Thyroid gland (tissue), 4 donors: ENCODE results near the gene SYT12.

Experiments used
- POLR2A ChIP-seq, 2 donors: fragments of 450-650 bp; IDR thresholded peaks; one replicate each; pipeline ENCODE4 v1.6.1; 2017; ENCODE audit warnings: antibody characterized with exemption in 2 of 2, mild to moderate bottlenecking in 2 of 2, moderate library complexity in 1 of 2
- TF ChIP-seq, protein P1 (sequence below), 6 experiments: fragments of 200-600 bp in 3 of 6; fragments of 450-650 bp in 3 of 6; sonication (generic) in 3 of 6; IDR thresholded peaks; one replicate each; pipeline ENCODE4 v1.5.1; 2016 to 2019; ENCODE audit warnings: antibody characterized with exemption in 6 of 6, mild to moderate bottlenecking in 2 of 6, inconsistent platforms in 1 of 6, moderate library complexity in 1 of 6

DNA sequence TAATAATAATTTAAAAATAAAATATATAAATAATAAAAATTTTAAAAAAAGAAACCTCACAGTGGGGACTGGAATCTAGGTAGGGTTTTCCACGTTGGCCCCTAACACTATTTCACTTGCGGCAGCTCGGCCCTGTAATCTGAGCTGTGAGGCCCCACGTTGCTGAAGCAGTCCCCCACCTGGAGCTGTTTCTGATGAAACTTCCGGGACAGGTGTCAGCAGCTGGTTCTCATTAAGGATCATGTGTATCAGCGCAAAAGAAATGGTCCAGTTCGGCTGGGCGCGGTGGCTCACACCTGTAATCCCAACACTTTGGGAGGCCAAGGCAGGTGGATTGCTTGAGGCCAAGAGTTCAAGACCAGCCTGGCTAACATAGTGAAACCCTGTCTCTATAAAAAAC is 51.0 kb downstream of the SYT12 start:
- TF ChIP-seq, protein P1, sequence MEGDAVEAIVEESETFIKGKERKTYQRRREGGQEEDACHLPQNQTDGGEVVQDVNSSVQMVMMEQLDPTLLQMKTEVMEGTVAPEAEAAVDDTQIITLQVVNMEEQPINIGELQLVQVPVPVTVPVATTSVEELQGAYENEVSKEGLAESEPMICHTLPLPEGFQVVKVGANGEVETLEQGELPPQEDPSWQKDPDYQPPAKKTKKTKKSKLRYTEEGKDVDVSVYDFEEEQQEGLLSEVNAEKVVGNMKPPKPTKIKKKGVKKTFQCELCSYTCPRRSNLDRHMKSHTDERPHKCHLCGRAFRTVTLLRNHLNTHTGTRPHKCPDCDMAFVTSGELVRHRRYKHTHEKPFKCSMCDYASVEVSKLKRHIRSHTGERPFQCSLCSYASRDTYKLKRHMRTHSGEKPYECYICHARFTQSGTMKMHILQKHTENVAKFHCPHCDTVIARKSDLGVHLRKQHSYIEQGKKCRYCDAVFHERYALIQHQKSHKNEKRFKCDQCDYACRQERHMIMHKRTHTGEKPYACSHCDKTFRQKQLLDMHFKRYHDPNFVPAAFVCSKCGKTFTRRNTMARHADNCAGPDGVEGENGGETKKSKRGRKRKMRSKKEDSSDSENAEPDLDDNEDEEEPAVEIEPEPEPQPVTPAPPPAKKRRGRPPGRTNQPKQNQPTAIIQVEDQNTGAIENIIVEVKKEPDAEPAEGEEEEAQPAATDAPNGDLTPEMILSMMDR (IDR thresholded peaks at IDR 0.05) = no peak
- no peak for TF ChIP-seq POLR2A (IDR thresholded peaks at IDR 0.05)
